Measurements from ENCODE around the gene PLEKHH1.

DNA sequence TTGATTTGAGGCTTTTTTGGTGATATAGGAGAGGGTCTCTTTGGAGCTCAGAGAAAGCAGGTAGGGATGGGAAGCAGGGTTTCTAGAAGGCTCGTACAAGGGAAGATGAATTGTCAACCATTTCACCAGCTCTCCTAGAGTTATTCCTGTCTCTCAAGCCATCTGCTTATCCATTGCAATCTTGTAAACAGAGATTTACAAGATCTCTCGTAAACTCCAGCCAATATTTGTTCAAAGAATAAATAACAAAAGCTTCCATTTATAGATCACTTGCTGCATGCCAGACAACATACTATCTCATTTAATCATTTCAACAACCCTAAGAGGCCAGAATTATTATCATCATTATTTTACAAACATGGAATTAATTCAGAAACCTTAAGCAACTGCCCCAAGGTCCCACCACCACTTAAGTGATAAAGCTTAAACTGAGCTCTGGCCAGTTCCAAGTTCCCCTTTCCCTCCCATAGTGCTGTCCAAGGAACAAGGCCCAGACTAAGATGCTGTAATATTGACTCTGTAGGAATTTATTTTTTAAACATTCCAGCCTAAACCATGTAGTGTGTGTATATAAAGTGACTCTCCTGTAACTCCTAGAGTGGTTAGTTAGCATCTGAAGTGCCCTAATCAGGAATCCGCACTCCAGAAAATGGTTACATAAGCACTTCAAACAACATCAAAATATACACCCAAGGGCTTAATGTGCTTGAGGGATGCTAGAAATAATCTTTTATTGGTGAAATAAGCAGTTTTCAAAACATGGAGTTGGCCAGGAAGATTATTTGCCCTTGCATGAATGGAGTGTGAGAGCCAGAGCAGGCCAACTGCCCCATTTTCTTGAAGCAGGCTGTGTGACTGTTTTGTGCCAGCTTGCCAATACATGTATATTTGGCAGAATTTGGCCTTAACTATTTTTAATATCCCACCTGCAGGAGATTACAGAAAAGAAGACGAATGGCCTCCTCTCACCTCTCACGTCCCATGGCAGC, 2.8 kb upstream of the PLEKHH1 start:
- TF ChIP-seq CTCF (IDR thresholded peaks at IDR 0.05) (no peak), POLR2A (IDR thresholded peaks at IDR 0.05) (no peak)
